ENCODE results near the gene RASSF1.

RASSF1 gene

GRCh38 chr3:50359760-50360110, 19.1 kb upstream of the RASSF1 start:
- TF ChIP-seq EZH2 (IDR thresholded peaks at IDR 0.05; ENCODE audit: borderline replicate concordance, low read depth, low read length, severe bottlenecking), result no peak
- no peak for TF ChIP-seq CTCF (IDR thresholded peaks at IDR 0.05; ENCODE audit: borderline replicate concordance, extremely low read depth, low read length, poor library complexity, severe bottlenecking)
- no peak for ATAC-seq (ENCODE audit: insufficient read depth, low read depth)
- Histone ChIP-seq H3K9ac (ENCODE audit: low read depth, low read length) (peak overlapping the region; percentile 70), H3K27ac (ENCODE audit: low read length) (peak overlapping the region; percentile 67), H3K4me2 (ENCODE audit: insufficient read depth, low read length) (peak overlapping the region; percentile 98), H4K20me1 (ENCODE audit: insufficient read depth, low read length) (peaks cover 39% of the 10 kb centered on the region), H3K4me1 (ENCODE audit: insufficient read depth, low read length) (peaks cover 44% of the 10 kb centered on the region), H3K79me2 (ENCODE audit: insufficient read depth, low read length) (peaks cover 45% of the 10 kb centered on the region), H3K9me3 (ENCODE audit: insufficient read depth, low read length, severe bottlenecking) (no peaks in the 10 kb centered on the region), H3K27me3 (ENCODE audit: insufficient read depth, low read length, poor library complexity) (no peaks in the 10 kb centered on the region), H2AFZ (ENCODE audit: low read depth, low read length) (peak overlapping the region; percentile 98), H3K4me3 (ENCODE audit: low read depth in 1 of 2, low read length in 2 of 2) (peak overlapping the region in 1 of 2 experiments; percentile 67; a peak in 2 of 4 replicates), H3K36me3 (ENCODE audit: insufficient read depth, low read length) (peaks cover 41% of the 10 kb centered on the region)
- no peak for DNase-seq

DNA sequence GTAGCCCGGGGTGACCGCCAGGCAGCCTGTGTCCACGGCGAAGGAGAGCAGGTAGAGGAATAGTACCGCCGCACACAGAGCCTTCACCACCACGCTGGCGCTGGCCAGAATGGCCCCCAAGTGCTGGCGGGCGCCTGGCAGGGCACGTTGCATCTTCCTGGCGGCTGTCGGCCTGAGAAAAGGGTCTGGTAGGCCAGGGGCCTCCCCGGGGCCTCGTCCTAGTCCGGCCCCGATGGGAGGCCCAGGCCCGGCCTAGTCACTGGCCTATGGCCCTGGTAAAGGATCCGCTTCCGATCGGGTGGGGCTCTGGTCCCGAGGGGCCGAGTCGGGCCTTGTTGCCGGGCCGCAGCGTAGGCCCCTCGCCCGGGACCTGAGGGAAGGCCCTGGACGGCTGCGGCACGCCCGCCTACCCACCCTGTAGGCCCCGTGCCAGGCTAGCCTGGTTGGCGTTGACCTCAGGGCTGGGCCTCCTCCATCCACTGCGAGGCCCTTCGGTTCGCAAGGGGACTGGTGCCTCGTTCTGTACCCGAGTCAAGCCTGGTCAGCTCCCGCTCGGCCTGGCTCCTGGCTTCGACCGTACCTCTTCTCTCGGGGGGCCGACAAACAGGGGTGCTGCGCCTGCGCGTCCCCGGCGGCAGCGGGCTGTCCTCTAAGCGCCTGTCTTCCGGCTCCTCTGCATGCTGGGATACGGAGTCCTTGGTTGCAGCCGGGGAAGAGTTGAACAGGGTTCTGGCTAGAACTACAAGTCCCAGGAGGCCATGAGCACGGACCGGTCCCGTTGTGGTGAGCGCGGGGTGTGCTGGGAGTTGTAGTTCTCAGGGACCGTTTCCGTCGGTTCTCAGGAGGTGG, 18.5 kb upstream of the RASSF1 start, which contains the start of gene TMEM115:
Gene TMEM115 (minus strand): TSS at position 611 of the 849 bp plus-strand sequence. CDS start 458 bp downstream, at position 153.
- H2AFZ ChIP-seq (ENCODE audit: low read depth, low read length), result peak within 1 kb of the TSS; percentile 98
- H3K4me1 ChIP-seq (ENCODE audit: insufficient read depth, low read length), result peaks cover 44% of the 10 kb centered on the region
- TF ChIP-seq EZH2 (IDR thresholded peaks at IDR 0.05; ENCODE audit: borderline replicate concordance, low read depth, low read length, severe bottlenecking) (no peak), CTCF (IDR thresholded peaks at IDR 0.05; ENCODE audit: borderline replicate concordance, extremely low read depth, low read length, poor library complexity, severe bottlenecking) (no peak)
- DNase-seq, result peak; percentile 98
- H3K79me2 ChIP-seq (ENCODE audit: insufficient read depth, low read length), result peaks cover 50% of the 10 kb centered on the region
- peak within 1 kb of the TSS; percentile 98 for H3K4me2 ChIP-seq (ENCODE audit: insufficient read depth, low read length)
- no peaks in the 10 kb centered on the region for H3K9me3 ChIP-seq (ENCODE audit: insufficient read depth, low read length, severe bottlenecking)
- no peaks in the 10 kb centered on the region for H3K27me3 ChIP-seq (ENCODE audit: insufficient read depth, low read length, poor library complexity)
- peak within 1 kb of the TSS; percentile 64 to 67; a peak in 3 of 4 replicates for H3K4me3 ChIP-seq (ENCODE audit: low read depth in 1 of 2, low read length in 2 of 2)
- H3K36me3 ChIP-seq (ENCODE audit: insufficient read depth, low read length), result peaks cover 47% of the 10 kb centered on the region
- ATAC-seq (ENCODE audit: insufficient read depth, low read depth), result peak; percentile 100
- peak within 1 kb of the TSS; percentile 67 for H3K27ac ChIP-seq (ENCODE audit: low read length)
- H3K9ac ChIP-seq (ENCODE audit: low read depth, low read length), result peak within 1 kb of the TSS; percentile 70
- H4K20me1 ChIP-seq (ENCODE audit: insufficient read depth, low read length), result peaks cover 39% of the 10 kb centered on the region

- ATAC-seq (ENCODE audit: insufficient read depth, low read depth), result no peak
- Histone ChIP-seq H3K4me1 (ENCODE audit: insufficient read depth, low read length) (peaks cover 44% of the 10 kb centered on the region), H3K27me3 (ENCODE audit: insufficient read depth, low read length, poor library complexity) (no peaks in the 10 kb centered on the region), H3K4me2 (ENCODE audit: insufficient read depth, low read length) (peak overlapping the region; percentile 98), H3K4me3 (ENCODE audit: low read depth in 1 of 2, low read length in 2 of 2) (peak overlapping the region; percentile 64 to 67; a peak in 3 of 4 replicates), H3K9me3 (ENCODE audit: insufficient read depth, low read length, severe bottlenecking) (no peaks in the 10 kb centered on the region), H3K79me2 (ENCODE audit: insufficient read depth, low read length) (peaks cover 54% of the 10 kb centered on the region), H2AFZ (ENCODE audit: low read depth, low read length) (no peak overlapping the region), H4K20me1 (ENCODE audit: insufficient read depth, low read length) (peaks cover 43% of the 10 kb centered on the region), H3K27ac (ENCODE audit: low read length) (peak overlapping the region; percentile 61), H3K36me3 (ENCODE audit: insufficient read depth, low read length) (peaks cover 54% of the 10 kb centered on the region), H3K9ac (ENCODE audit: low read depth, low read length) (peak overlapping the region; percentile 70)
- TF ChIP-seq EZH2 (IDR thresholded peaks at IDR 0.05; ENCODE audit: borderline replicate concordance, low read depth, low read length, severe bottlenecking) (no peak), CTCF (IDR thresholded peaks at IDR 0.05; ENCODE audit: borderline replicate concordance, extremely low read depth, low read length, poor library complexity, severe bottlenecking) (no peak)
- DNase-seq, result no peak
These were observed 17.8 kb upstream of the RASSF1 start for GRCh38 chr3:50358355-50358910.

Measured in DND-41 (cell line).